Activated CD4-positive, alpha-beta memory T cell treated with anti-CD3 and anti-CD28 coated beads, Interleukin-2, amount 10 ng/mL, durations not matched to agents 7 days and 5 days (primary cell): Measurements from ENCODE around the gene TTC21A. TPM values are rescaled to one million over a fixed set of nuclear protein-coding genes. Genes with fewer than 3 reads are reported as not detected.

Source experiments
- CTCF ChIA-PET: fragments of 350-600 bp; sonication (Branson Sonifier 250); formaldehyde crosslinking; loops from one replicate; lab custom pipeline; 2021; ENCODE audit warnings: antibody characterized with exemption, inconsistent platforms; lab: Charles Lee
- POLR2A ChIA-PET: fragments of 350-600 bp; sonication (Branson Sonifier 250); formaldehyde crosslinking; loops from one replicate; lab custom pipeline; 2021; ENCODE audit warnings: antibody characterized with exemption; lab: Charles Lee
- DNase-seq: peaks from one replicate; pipeline ENCODE4 v3.0.0-alpha.2; 2020
- H3K27ac Mint-ChIP-seq: one replicate; pipeline ENCODE4 v1.8.0; 2021; ENCODE audit warnings: mild to moderate bottlenecking, mixed read lengths
- H3K27me3 Mint-ChIP-seq: one replicate; pipeline ENCODE4 v1.8.0; 2021; ENCODE audit warnings: mixed read lengths
- H3K36me3 Mint-ChIP-seq: one replicate; pipeline ENCODE4 v1.8.0; 2021; ENCODE audit warnings: low read depth, mixed read lengths
- H3K4me1 Mint-ChIP-seq: one replicate; pipeline ENCODE4 v1.8.0; 2021; ENCODE audit warnings: mixed read lengths
- H3K4me3 Mint-ChIP-seq: one replicate; pipeline ENCODE4 v1.8.0; 2021; ENCODE audit warnings: mild to moderate bottlenecking, mixed read lengths
- H3K9me3 Mint-ChIP-seq: one replicate; pipeline ENCODE4 v1.8.0; 2021; ENCODE audit warnings: mixed read lengths
- total RNA-seq, 2 experiments: library from RNA; stranded (reverse); gene quantifications; one replicate each; pipeline ENCODE4 v1.2.3, GENCODE V29; 2021

The TTC21A gene
- total RNA-seq, 2 experiments from 2014 or later, result 11.2 to 12.1 TPM

DNA sequence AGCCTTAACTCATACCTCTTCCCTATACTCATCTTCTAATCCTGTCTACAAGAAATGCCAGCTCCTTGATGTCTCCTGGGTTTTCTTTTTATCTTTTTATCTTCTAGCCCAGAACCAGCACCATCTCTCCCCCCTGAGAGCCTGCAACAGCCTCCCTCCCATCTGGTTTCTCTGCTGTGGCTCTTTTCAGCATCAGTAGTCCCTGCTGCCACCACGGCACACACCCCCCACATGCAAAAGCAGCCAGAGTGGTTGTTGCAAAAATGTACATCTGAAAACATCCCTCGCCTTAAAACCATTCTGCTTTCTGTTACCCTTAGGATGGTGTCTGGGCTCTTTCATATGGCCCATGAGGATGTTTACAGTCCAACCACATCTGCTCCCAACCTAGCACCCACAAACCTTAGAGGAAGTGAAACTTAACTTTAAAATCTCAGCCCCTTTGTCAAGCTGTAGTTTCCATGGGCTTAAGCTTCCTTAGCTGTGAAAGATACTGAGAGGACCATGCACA, 775 bp downstream of the TTC21A start:
- POLR2A ChIA-PET, result interaction anchor here (0.8 to 4.2 kb wide), 13 partner anchors 19 to 276 kb away, joined by 3 to 29 read pairs (median 4); no protein-coding TSS in a partner anchor

DNA sequence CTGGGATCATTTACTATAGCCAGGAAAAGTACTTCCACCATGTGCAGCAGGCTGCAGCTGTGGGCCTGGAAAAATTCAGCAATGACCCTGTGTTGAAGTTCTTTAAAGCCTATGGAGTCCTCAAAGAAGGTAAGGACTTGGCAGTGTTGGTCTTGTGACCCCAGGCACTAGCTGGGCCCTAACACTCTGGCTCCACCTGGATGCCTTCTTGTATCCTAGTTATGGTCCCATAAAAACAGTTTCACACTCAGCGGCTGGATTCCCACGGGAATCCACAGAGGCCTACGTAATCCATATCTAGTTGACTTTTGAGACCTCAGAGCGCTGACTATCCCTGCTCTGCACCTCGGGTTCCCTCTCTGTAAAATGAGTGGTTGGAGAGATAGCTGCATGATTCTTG, 1.6 kb downstream of the TTC21A start:
- DNase-seq, result no peak
- Mint-ChIP-seq H3K4me3 (no peak overlapping the region), H3K27me3 (no peaks in the 10 kb centered on the region), H3K9me3 (no peaks in the 10 kb centered on the region), H3K27ac (peak overlapping the region; percentile 91), H3K4me1 (peaks cover 41% of the 10 kb centered on the region), H3K36me3 (peaks cover 11% of the 10 kb centered on the region)
- ChIA-PET POLR2A (interaction anchor here (1.0 to 4.2 kb wide), 7 partner anchors 19 to 275 kb away, joined by 3 to 29 read pairs (median 4); no protein-coding TSS in a partner anchor), CTCF (interaction anchor here (0.6 to 3.4 kb wide), 7 partner anchors 18 to 183 kb away, joined by 3 to 18 read pairs (median 9); no protein-coding TSS in a partner anchor)

More for the DNA sequence above, 775 bp downstream of the TTC21A start:
- Mint-ChIP-seq H3K27ac (peak overlapping the region; percentile 91), H3K4me1 (peaks cover 46% of the 10 kb centered on the region), H3K27me3 (no peaks in the 10 kb centered on the region), H3K36me3 (peaks cover 11% of the 10 kb centered on the region), H3K9me3 (no peaks in the 10 kb centered on the region), H3K4me3 (peak overlapping the region; percentile 83)
- DNase-seq, result peak; percentile 62
- CTCF ChIA-PET, result interaction anchor here (0.9 to 3.4 kb wide), 7 partner anchors 19 to 183 kb away, joined by 3 to 18 read pairs (median 9); no protein-coding TSS in a partner anchor

DNA sequence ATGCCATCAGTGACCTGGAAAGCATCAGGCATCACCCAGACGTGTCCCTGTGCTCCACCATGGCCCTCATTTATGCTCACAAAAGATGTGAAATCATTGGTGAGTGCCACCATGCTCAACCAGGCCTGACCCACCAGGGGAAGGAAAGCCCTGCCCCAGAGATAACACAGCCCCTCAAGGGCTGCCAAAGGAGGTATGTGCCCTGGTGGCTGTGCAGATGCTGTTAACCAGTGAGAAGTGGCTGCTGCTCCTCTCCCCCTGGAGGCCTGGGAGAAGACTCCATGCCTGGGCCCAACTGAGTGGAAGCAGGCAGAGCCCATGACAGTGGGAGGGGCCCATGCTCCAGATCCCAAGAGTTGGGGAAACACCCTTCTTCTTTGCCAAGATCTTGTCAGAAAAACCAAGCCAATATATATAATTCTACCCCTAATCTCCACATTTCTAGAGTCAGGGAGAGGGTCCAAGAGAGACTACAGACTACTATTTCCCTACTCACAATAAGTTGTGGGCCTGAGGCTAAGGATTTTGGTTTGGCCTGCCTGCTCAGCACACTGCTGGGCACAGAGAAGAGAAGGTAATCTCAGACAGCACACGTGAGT, 2.7 kb downstream of the TTC21A start:
- POLR2A ChIA-PET, result no interaction called here
- no peak overlapping the region for H3K27ac Mint-ChIP-seq
- DNase-seq, result no peak
- H3K27me3 Mint-ChIP-seq, result no peaks in the 10 kb centered on the region
- peaks cover 38% of the 10 kb centered on the region for H3K4me1 Mint-ChIP-seq
- H3K4me3 Mint-ChIP-seq, result no peak overlapping the region
- H3K9me3 Mint-ChIP-seq, result no peaks in the 10 kb centered on the region
- CTCF ChIA-PET, result interaction anchor here (2.9 kb wide), 1 partner anchor 182 kb away, joined by 13 read pairs; no protein-coding TSS in a partner anchor
- H3K36me3 Mint-ChIP-seq, result peaks cover 11% of the 10 kb centered on the region

DNA sequence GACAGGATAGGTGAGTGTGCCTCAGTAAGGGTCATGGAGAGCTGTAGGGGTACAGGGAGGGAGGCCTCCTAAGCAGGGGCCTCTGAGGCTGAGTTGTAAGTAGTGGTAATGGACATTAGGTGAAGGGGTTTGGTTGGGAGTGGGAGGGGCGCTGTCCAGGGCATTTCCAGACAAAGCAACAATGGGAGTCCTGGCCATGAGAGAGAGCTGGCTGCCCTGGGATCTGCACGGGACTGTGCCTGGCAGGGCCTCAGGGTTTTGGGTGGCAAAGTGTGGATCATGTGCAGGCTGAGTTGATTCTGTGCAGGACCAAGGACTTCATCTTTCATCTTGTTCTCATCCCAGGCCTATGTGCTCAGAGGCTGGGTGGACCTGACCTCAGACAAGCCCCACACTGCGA, 4.6 kb downstream of the TTC21A start:
- H3K27ac Mint-ChIP-seq, result no peak overlapping the region
- H3K4me3 Mint-ChIP-seq, result no peak overlapping the region
- ChIA-PET POLR2A (interaction anchor here (1.2 kb wide), 1 partner anchor 8 kb away, joined by 3 read pairs; no protein-coding TSS in a partner anchor), CTCF (no interaction called here)
- peaks cover 20% of the 10 kb centered on the region for H3K4me1 Mint-ChIP-seq
- DNase-seq, result no peak
- no peaks in the 10 kb centered on the region for H3K27me3 Mint-ChIP-seq
- H3K36me3 Mint-ChIP-seq, result peaks cover 4% of the 10 kb centered on the region
- no peaks in the 10 kb centered on the region for H3K9me3 Mint-ChIP-seq

DNA sequence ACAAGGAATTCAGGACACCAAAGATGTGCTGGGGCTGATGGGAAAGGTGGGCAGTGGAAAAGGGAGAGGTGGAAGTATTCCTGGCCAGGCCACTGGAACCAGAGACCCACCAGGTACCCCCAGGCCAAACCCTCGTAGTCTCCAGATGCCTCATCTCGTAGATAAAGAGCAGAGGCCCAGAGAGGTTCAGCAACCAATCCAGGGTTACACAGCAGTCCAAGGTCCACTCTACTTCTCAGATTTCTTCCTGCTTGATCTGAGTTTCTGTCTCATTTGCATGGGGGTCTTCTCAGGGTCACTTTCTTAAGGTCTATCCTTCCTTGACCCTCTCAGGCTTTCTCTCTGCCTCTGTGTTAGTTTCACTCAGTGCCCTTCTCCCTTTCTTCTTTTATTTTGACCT, 5.1 kb downstream of the TTC21A start:
- Mint-ChIP-seq H3K27me3 (no peaks in the 10 kb centered on the region), H3K9me3 (no peaks in the 10 kb centered on the region), H3K4me3 (no peak overlapping the region), H3K4me1 (peaks cover 20% of the 10 kb centered on the region), H3K27ac (no peak overlapping the region), H3K36me3 (peaks cover 4% of the 10 kb centered on the region)
- ChIA-PET CTCF (no interaction called here), POLR2A (no interaction called here)
- DNase-seq, result peak; percentile 3

DNA sequence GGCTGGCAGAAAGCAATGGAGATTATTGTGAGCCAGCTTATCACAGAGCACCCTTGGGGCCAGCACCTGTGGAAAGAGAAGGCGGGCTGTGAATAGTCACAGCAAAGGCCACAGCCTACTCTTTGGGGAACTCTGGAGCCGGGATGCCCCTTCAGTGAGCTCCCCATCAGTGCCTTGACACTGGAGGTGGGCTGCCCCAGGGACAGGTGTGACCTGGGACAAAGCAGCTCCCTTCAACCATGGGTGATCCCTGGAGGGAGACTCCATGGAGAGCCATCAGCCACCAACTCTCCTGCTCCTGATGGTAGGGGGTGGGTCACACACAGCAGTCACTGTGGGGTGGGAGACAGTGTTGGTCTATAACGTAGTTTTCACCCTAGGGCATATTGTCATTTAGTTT, 5.8 kb downstream of the TTC21A start:
- Mint-ChIP-seq H3K36me3 (peaks cover 4% of the 10 kb centered on the region), H3K9me3 (no peaks in the 10 kb centered on the region), H3K27me3 (no peaks in the 10 kb centered on the region), H3K27ac (no peak overlapping the region), H3K4me1 (peaks cover 14% of the 10 kb centered on the region), H3K4me3 (no peak overlapping the region)
- POLR2A ChIA-PET, result interaction anchor here (1.4 kb wide), 1 partner anchor 14 kb away, joined by 3 read pairs; no protein-coding TSS in a partner anchor
- CTCF ChIA-PET, result no interaction called here
- no peak for DNase-seq

DNA sequence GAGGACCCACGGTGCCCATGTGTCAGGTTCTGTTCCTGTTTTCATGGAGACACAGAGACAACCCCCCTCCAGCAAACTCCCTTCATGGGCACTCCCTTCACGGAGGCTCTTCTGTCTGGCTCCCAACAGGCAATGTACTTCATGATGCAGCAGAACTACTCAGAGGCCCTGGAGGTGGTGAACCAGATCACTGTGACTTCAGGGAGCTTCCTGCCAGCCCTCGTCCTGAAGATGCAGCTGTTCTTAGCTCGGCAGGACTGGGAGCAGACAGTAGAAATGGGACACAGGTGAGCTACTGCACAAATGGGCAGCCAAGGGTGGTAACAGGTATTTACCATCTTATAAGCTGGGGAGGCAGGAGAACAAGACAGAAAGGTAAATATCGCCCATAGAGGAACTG, 7.0 kb downstream of the TTC21A start:
- ChIA-PET POLR2A (interaction anchor here (1.0 kb wide), 1 partner anchor 13 kb away, joined by 3 read pairs; no protein-coding TSS in a partner anchor), CTCF (interaction anchor here (1.1 kb wide), 1 partner anchor 174 kb away, joined by 4 read pairs; no protein-coding TSS in a partner anchor)
- Mint-ChIP-seq H3K27ac (no peak overlapping the region), H3K27me3 (peaks cover 1% of the 10 kb centered on the region), H3K9me3 (no peaks in the 10 kb centered on the region), H3K4me3 (no peak overlapping the region), H3K4me1 (peaks cover 2% of the 10 kb centered on the region), H3K36me3 (peaks cover 4% of the 10 kb centered on the region)
- DNase-seq, result no peak

DNA sequence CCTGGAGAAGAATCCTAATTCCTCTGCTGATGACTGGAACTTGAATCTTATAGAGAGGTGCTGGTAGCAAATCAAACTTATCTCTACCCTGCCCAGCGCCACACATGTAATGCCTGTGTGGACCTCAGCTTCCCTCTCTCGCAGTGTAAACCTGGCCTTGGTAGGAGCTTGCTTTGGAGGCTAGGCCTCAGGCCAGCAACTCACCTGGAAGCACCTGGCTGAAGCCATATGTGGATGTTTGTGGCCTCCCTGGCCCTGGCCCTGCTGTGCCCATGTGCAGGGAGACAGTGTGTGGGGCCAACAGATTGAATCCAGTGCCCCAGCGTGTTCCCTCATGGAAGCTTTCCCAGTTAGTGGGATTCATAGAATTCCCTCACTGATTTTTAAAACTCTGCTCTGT, 8.4 kb downstream of the TTC21A start:
- H3K4me1 Mint-ChIP-seq, result no peaks in the 10 kb centered on the region
- ChIA-PET CTCF (interaction anchor here (1.7 kb wide), 1 partner anchor 172 kb away, joined by 6 read pairs; no protein-coding TSS in a partner anchor), POLR2A (no interaction called here)
- H3K36me3 Mint-ChIP-seq, result no peaks in the 10 kb centered on the region
- H3K4me3 Mint-ChIP-seq, result no peak overlapping the region
- H3K9me3 Mint-ChIP-seq, result no peaks in the 10 kb centered on the region
- no peak overlapping the region for H3K27ac Mint-ChIP-seq
- peaks cover 1% of the 10 kb centered on the region for H3K27me3 Mint-ChIP-seq
- no peak for DNase-seq

DNA sequence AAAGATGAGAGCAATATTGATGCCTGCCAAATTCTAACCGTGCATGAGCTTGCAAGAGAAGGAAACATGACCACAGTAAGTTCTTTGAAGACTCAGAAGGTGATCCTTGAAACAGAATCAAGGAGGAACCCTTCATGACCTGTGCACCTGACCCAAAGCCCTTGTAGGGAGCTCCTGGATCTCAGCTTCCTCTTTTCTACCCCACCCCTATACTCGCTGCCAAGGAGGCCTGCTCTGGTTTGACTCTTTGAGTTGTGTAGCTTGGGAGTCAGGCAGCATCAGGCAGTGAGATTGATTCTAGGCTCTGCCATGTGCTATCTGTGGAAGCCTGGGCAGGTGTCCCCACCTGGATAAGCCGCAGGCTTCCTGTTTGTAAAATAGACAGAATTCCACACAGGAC, 10.6 kb downstream of the TTC21A start:
- H3K27me3 Mint-ChIP-seq, result peaks cover 1% of the 10 kb centered on the region
- POLR2A ChIA-PET, result interaction anchor here (1.2 kb wide), 1 partner anchor 9 kb away, joined by 6 read pairs; no protein-coding TSS in a partner anchor
- H3K27ac Mint-ChIP-seq, result no peak overlapping the region
- no peak for DNase-seq
- H3K36me3 Mint-ChIP-seq, result no peaks in the 10 kb centered on the region
- no peaks in the 10 kb centered on the region for H3K4me1 Mint-ChIP-seq
- no peaks in the 10 kb centered on the region for H3K9me3 Mint-ChIP-seq
- CTCF ChIA-PET, result interaction anchor here (1.4 to 2.0 kb wide), 3 partner anchors 10 to 174 kb away, joined by 5 to 8 read pairs (median 7); no protein-coding TSS in a partner anchor
- H3K4me3 Mint-ChIP-seq, result no peak overlapping the region

DNA sequence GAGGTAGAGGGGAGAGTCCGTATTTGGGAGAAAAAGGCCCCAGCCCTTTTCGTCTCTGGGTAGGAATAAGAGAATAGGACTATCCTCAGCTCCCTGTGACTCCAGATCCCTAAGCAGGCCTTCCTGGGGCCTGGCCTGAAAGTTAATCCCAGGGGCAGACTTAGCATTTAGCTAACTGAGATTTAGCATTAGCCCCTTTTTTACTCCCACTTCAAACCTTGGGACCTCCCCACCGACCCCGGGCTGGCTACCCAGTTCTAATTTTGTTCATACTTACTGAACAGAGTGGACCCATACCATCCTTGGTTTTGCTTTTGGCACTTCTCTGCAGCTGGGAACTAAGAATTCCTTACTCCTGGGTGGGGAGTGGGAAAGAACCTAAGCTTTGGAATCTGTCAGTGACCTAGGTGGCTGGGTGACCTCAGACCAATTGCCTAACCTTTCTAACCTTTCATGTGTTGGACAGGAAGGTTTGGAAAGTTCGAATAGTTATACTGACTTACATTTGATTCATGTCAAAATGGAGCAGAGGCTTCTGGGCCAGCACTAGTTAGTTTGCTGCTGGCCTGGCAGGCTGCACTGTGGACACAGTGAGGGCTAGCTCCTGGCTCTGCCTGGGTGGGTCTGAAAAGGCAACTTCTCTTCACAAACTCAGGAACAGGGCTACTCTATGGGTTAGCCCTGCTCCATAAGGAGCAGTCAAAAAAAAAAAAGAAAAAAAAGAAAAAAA, 11.6 kb downstream of the TTC21A start:
- Mint-ChIP-seq H3K27ac (no peak overlapping the region), H3K4me3 (no peak overlapping the region), H3K4me1 (no peaks in the 10 kb centered on the region), H3K36me3 (no peaks in the 10 kb centered on the region), H3K27me3 (peaks cover 1% of the 10 kb centered on the region), H3K9me3 (no peaks in the 10 kb centered on the region)
- no peak for DNase-seq
- ChIA-PET CTCF (interaction anchor here (1.8 to 2.0 kb wide), 2 partner anchors 9 to 169 kb away, joined by 5 to 8 read pairs; no protein-coding TSS in a partner anchor), POLR2A (no interaction called here)

DNA sequence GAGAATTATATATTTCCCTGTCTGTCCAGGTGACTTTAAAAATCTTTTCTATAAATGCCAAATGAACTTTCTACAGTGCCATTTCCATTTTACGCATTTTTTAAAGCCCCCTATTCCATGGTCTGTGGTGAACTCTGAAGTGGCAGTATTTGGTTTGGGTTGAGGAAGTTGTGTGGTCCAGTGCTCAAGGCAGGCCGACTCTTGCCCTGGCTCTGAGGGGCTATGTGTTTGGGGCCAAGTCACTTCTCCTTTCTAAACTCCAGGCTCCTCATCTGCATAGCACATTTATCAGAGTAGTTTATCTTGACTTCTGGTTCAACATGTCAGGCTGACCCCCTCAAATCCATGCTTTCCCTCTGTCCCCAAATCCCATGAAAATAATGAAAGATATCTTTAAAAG, 14.1 kb downstream of the TTC21A start:
- CTCF ChIA-PET, result no interaction called here
- Mint-ChIP-seq H3K9me3 (no peaks in the 10 kb centered on the region), H3K4me1 (peaks cover 3% of the 10 kb centered on the region), H3K36me3 (no peaks in the 10 kb centered on the region), H3K27ac (no peak overlapping the region), H3K27me3 (peaks cover 1% of the 10 kb centered on the region), H3K4me3 (no peak overlapping the region)
- POLR2A ChIA-PET, result no interaction called here
- no peak for DNase-seq

DNA sequence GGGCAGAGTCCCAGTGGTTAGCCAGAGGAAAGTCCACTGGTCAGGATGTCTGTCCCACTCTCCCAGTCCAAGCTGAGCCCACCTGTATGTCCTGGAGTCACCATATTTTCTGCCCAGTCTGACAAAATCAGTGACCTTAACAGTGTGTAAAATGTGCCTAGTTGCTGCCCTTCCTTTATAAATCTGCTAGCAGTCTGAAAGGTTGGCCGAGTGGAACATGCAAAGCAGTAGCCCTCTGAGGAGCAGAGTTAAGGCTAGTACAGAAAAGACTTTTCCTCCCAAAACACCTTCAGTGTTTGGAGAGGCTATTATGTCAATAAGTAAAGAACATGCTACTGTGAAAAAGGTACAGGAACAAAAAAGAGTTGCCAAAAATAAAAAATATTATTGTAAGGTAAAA, 15.3 kb downstream of the TTC21A start:
- Mint-ChIP-seq H3K4me3 (no peak overlapping the region), H3K4me1 (peaks cover 15% of the 10 kb centered on the region), H3K9me3 (no peaks in the 10 kb centered on the region), H3K36me3 (no peaks in the 10 kb centered on the region), H3K27ac (no peak overlapping the region), H3K27me3 (peaks cover 1% of the 10 kb centered on the region)
- POLR2A ChIA-PET, result no interaction called here
- CTCF ChIA-PET, result interaction anchor here (0.7 to 1.4 kb wide), 2 partner anchors 9 to 169 kb away, joined by 3 to 4 read pairs; no protein-coding TSS in a partner anchor
- DNase-seq, result no peak
